Activated CD8-positive, alpha-beta memory T cell treated with anti-CD3 and anti-CD28 coated beads, Interleukin-2, amount 10 ng/mL, durations not matched to agents 7 days and 5 days (primary cell): ENCODE results near the gene THAP5. TPM values are rescaled to one million over a fixed set of nuclear protein-coding genes. Genes with fewer than 3 reads are reported as not detected.

Source experiments
- total RNA-seq, 2 experiments: library from RNA; stranded (reverse); gene quantifications; one replicate each; pipeline ENCODE4 v1.2.3, GENCODE V29; 2021

The THAP5 gene
- total RNA-seq, 2 experiments from 2014 or later: 27.2 to 28.6 TPM

Other genes with a start within 250 kb of the THAP5 start
- under 1 TPM in 1 of 2 experiments, not detected in 1; 0.35 TPM for gene NRCAM, start 113.3 kb downstream of the THAP5 start, total RNA-seq
- gene PNPLA8, start 43.6 kb downstream of the THAP5 start, total RNA-seq: 10 to 100 TPM; 12.0 to 13.8 TPM
- 10 to 100 TPM in 1 of 2 experiments, 1 to 10 TPM in 1; 5.5 to 11.5 TPM for gene DNAJB9, start 168 bp upstream of the THAP5 start, total RNA-seq